CD14-positive monocyte (primary cell): Measurements from ENCODE around the gene SETBP1. TPM values are rescaled to one million over a fixed set of nuclear protein-coding genes. Genes with fewer than 3 reads are reported as not detected.
A peak's percentile ranks its signal among the peaks of the same experiment; 100 is the strongest.

Experiments
- DNase-seq, 3 donors: peaks; one replicate each; pipeline ENCODE4 v3.0.0-alpha.2; 2011 to 2022
- H2AFZ ChIP-seq: 2 replicates; pipeline ENCODE4 v1.6.0; 2012; ENCODE audit warnings: mild to moderate bottlenecking, low read depth, low read length, inconsistent platforms; ENCODE audit not compliant: insufficient read depth, poor library complexity, severe bottlenecking
- H3K27ac ChIP-seq, 2 donors: 1 replicate in 1 of 2; 2 replicates in 1 of 2; pipeline ENCODE4 v1.5.1; 2012 to 2013; ENCODE audit warnings: low read length in 2 of 2, control low read depth in 1 of 2, inconsistent platforms in 1 of 2, low read depth in 1 of 2, mild to moderate bottlenecking in 1 of 2
- H3K27me3 ChIP-seq, 2 donors: one replicate each; pipeline versions ENCODE4 v1.6.0 to v1.6.1; 2011 to 2013; ENCODE audit warnings: low read length in 2 of 2; ENCODE audit not compliant: control insufficient read depth in 2 of 2, insufficient read depth in 2 of 2
- H3K36me3 ChIP-seq, 2 donors: replicated peaks in 1 of 2; 1 replicate in 1 of 2; 2 replicates in 1 of 2; pipeline versions ENCODE4 v1.5.1 to v1.6.1; 2012 to 2013; ENCODE audit warnings: low read length in 2 of 2, control low read depth in 1 of 2, inconsistent platforms in 1 of 2, mild to moderate bottlenecking in 1 of 2; ENCODE audit not compliant: insufficient read depth in 2 of 2, control insufficient read depth in 1 of 2
- H3K4me1 ChIP-seq, 2 donors: 1 replicate in 1 of 2; 2 replicates in 1 of 2; pipeline versions ENCODE4 v1.5.1 to v1.6.1; 2012 to 2013; ENCODE audit warnings: low read length in 2 of 2, control low read depth in 1 of 2, inconsistent platforms in 1 of 2, mild to moderate bottlenecking in 1 of 2, moderate library complexity in 1 of 2; ENCODE audit not compliant: insufficient read depth in 2 of 2, control insufficient read depth in 1 of 2
- H3K4me2 ChIP-seq: replicated peaks from 2 replicates; pipeline ENCODE3; 2012; ENCODE audit warnings: low read length, moderate library complexity, mild to moderate bottlenecking; ENCODE audit not compliant: poor library complexity, severe bottlenecking; ENCODE audit errors: extremely low read depth
- H3K4me3 ChIP-seq, 3 experiments: fragments of 200-600 bp in 1 of 3; sonication (generic) in 1 of 3; replicated peaks in 1 of 3; 1 replicate in 2 of 3; 2 replicates in 1 of 3; pipeline ENCODE4 v1.5.1; 2011 to 2013; ENCODE audit warnings: low read length in 3 of 3, mild to moderate bottlenecking in 3 of 3, control low read depth in 2 of 3, low read depth in 2 of 3, inconsistent platforms in 1 of 3, moderate library complexity in 1 of 3
- H3K79me2 ChIP-seq: 2 replicates; pipeline ENCODE4 v1.6.0; 2012; ENCODE audit warnings: mild to moderate bottlenecking, control low read depth, inconsistent platforms, low read length, moderate library complexity; ENCODE audit not compliant: insufficient read depth
- H3K9ac ChIP-seq: 2 replicates; pipeline ENCODE4 v1.6.0; 2017; ENCODE audit warnings: low read length, mild to moderate bottlenecking; ENCODE audit not compliant: insufficient read depth, poor library complexity, severe bottlenecking
- H3K9me3 ChIP-seq, 2 donors: replicated peaks in 1 of 2; 1 replicate in 1 of 2; 2 replicates in 1 of 2; pipeline versions ENCODE4 v1.5.1 to v1.6.1; 2012 to 2013; ENCODE audit warnings: low read length in 2 of 2, control low read depth in 1 of 2; ENCODE audit not compliant: control insufficient read depth in 1 of 2, insufficient read depth in 1 of 2
- H4K20me1 ChIP-seq: 2 replicates; pipeline ENCODE4 v1.6.0; 2012; ENCODE audit warnings: mild to moderate bottlenecking, low read length, control low read depth, moderate library complexity; ENCODE audit not compliant: insufficient read depth
- H3K27ac Mint-ChIP-seq, 7 donors: one replicate each; pipeline ENCODE4 v1.8.0; 2020; ENCODE audit warnings: mild to moderate bottlenecking in 7 of 7, mixed read lengths in 7 of 7, moderate library complexity in 6 of 7, inconsistent platforms in 2 of 7
- H3K27me3 Mint-ChIP-seq, 3 donors: one replicate each; pipeline ENCODE4 v1.8.0; 2021 to 2022; ENCODE audit warnings: low read depth in 3 of 3, mild to moderate bottlenecking in 3 of 3, mixed read lengths in 3 of 3, moderate library complexity in 3 of 3, inconsistent platforms in 1 of 3
- H3K36me3 Mint-ChIP-seq, 2 donors: one replicate each; pipeline ENCODE4 v1.8.0; 2020; ENCODE audit warnings: mixed read lengths in 2 of 2, inconsistent platforms in 1 of 2, mild to moderate bottlenecking in 1 of 2
- H3K4me1 Mint-ChIP-seq: one replicate; pipeline ENCODE4 v1.8.0; 2020; ENCODE audit warnings: mild to moderate bottlenecking, mixed read lengths
- H3K4me3 Mint-ChIP-seq, 2 donors: one replicate each; pipeline ENCODE4 v1.8.0; 2020; ENCODE audit warnings: mild to moderate bottlenecking in 2 of 2, mixed read lengths in 2 of 2, moderate library complexity in 1 of 2
- H3K9me3 Mint-ChIP-seq, 7 donors: one replicate each; pipeline ENCODE4 v1.8.0; 2020 to 2022; ENCODE audit warnings: mixed read lengths in 7 of 7, mild to moderate bottlenecking in 6 of 7, moderate library complexity in 6 of 7, inconsistent platforms in 2 of 7
- CTCF ChIP-seq: fragments of 200-600 bp; IDR thresholded peaks from one replicate; pipeline ENCODE4 v1.8.0; 2022; ENCODE audit warnings: antibody characterized with exemption, mild to moderate bottlenecking
- WGBS: methylation state at CpG from one replicate; pipeline ENCODE4 v1.1.5; 2013; ENCODE audit warnings: missing lambda C conversion rate; ENCODE audit not compliant: insufficient coverage; 5-methylcytosine and 5-hydroxymethylcytosine counted together
- intact Hi-C, 2 donors: fragments of 100-400 bp; cut with micrococcal nuclease; formaldehyde crosslinking; loops; one replicate each; pipeline versions ENCODE4 v1.15.0 to v1.15.1; 2023
- polyA plus RNA-seq, 3 donors: library from polyadenylated mRNA; depleted of rRNA in 1 of 3; unstranded in 2 of 3; stranded (reverse) in 1 of 3; fragments of 300-500 nt in 2 of 3; fragments of >200 nt in 1 of 3; fragmentation: Illumina TruSeq in 2 of 3; gene quantifications; 1 replicate in 2 of 3; 2 replicates in 1 of 3; pipeline ENCODE4 v1.2.3, GENCODE V29; 2012 to 2021

Gene SETBP1
- polyA plus RNA-seq, 3 donors: 0.01 to 1.2 TPM; not detected in 1

- no peak overlapping the region for H3K27ac ChIP-seq
- 93% methylated on average over 7 of the region's 10 CpGs for WGBS
Measured at GRCh38 chr18:44701227-44701626, 20.5 kb downstream of the SETBP1 start.

GRCh38 chr18:44702594-44702993 lies 21.9 kb downstream of the SETBP1 start:
- peaks cover 0 to 1% of the 10 kb centered on the region in 2 donors for H3K36me3 Mint-ChIP-seq
- TF ChIP-seq CTCF: no peak
- Histone ChIP-seq H4K20me1 (no peaks in the 10 kb centered on the region), H3K27me3 (peaks cover 52 to 78% of the 10 kb centered on the region in 2 donors), H2AFZ (no peak overlapping the region), H3K4me2 (no peak overlapping the region), H3K27ac (no peak overlapping the region), H3K36me3 (no peaks in the 10 kb centered on the region), H3K9ac (no peak overlapping the region), H3K4me3 (no peak overlapping the region), H3K9me3 (no peaks in the 10 kb centered on the region), H3K79me2 (no peaks in the 10 kb centered on the region), H3K4me1 (no peaks in the 10 kb centered on the region)
- intact Hi-C loops: no loop called here
- peaks cover 0 to 8% (median under 1%) of the 10 kb centered on the region in 7 donors for H3K9me3 Mint-ChIP-seq
- DNase-seq: no peak
- H3K4me3 Mint-ChIP-seq: peak overlapping the region in 1 of 2 donors; percentile 0
- no peaks in the 10 kb centered on the region for H3K4me1 Mint-ChIP-seq
- WGBS: 80% methylated on average over 1 of the region's 1 CpG
- H3K27me3 Mint-ChIP-seq: peaks cover 34 to 78% (median 49%) of the 10 kb centered on the region in 3 donors
- no peak overlapping the region for H3K27ac Mint-ChIP-seq

More at GRCh38 chr18:44701227-44701626, 20.5 kb downstream of the SETBP1 start:
- Histone ChIP-seq H3K9me3 (no peaks in the 10 kb centered on the region), H3K27me3 (peaks cover 44 to 73% of the 10 kb centered on the region in 2 donors), H3K36me3 (no peaks in the 10 kb centered on the region), H4K20me1 (no peaks in the 10 kb centered on the region), H3K4me1 (no peaks in the 10 kb centered on the region), H3K79me2 (no peaks in the 10 kb centered on the region), H3K4me3 (no peak overlapping the region), H3K4me2 (no peak overlapping the region), H3K9ac (no peak overlapping the region), H2AFZ (no peak overlapping the region)
- intact Hi-C loops: no loop called here
- Mint-ChIP-seq H3K9me3 (peaks cover 0 to 8% (median 2%) of the 10 kb centered on the region in 7 donors), H3K4me3 (peak overlapping the region in 1 of 2 donors; percentile 46), H3K27ac (no peak overlapping the region), H3K36me3 (no peaks in the 10 kb centered on the region), H3K27me3 (peaks cover 36 to 75% (median 48%) of the 10 kb centered on the region in 3 donors), H3K4me1 (no peaks in the 10 kb centered on the region)
- TF ChIP-seq CTCF: no peak
- no peak for DNase-seq
